ENCODE results near the gene ACAP2.
"Not testable (repeated sequence)": the region's sequence is repeated elsewhere in the genome, so short reads cannot be mapped to it uniquely, and the experiment has no call there.

ACAP2 gene

GRCh38 chr3:195394024-195394423 is 48.8 kb downstream of the ACAP2 start:
- DNase-seq (ENCODE audit: low read depth in 2 of 3, low spot score in 1 of 3): no peak

GRCh38 chr3:195388380-195388779 is 54.4 kb downstream of the ACAP2 start:
- no peak for DNase-seq (ENCODE audit: low read depth in 2 of 3, low spot score in 1 of 3)

DNA sequence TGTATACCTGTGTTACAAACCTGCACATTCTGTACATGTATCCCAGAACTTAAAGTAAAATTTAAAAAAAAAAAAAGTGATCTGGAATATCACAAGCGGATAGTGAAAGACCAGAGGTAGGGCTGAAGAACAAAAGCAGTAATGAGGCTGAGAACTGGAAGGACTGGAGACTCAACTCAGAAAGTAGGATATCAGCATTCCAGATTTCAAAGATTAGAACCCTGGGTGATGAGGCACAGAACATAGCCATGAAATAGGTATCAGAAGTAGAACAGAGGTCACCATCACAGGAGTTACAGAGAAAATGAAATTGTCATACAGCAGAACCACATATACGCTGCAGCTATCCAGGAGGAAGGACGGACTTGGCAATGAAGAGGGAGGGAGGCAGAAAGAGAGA is 56.1 kb downstream of the ACAP2 start:
- no peak for DNase-seq (ENCODE audit: low read depth in 2 of 3, low spot score in 1 of 3)

DNA sequence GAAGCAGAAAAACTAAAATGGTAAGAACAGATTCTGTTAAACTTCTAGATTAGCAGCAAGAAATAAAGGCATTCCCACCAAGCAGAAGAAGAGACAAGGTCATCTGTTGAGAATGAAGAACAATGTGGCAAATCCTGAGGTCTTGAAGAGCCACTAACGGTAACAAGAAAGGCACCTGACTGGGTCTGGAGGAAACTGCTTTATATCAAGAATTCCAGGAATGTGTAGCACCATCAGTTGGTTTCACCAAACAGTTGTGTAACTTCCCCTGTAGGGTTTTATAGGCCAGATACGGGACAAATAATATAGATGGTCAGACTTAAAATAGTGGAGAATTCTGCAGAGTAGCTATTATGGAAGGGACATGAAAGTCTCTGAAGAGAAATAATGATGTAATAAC is 57.3 kb downstream of the ACAP2 start:
- no peak for DNase-seq (ENCODE audit: low read depth in 2 of 3, low spot score in 1 of 3)

- DNase-seq (ENCODE audit: low read depth in 2 of 3, low spot score in 1 of 3): no peak
These were observed 57.9 kb downstream of the ACAP2 start for GRCh38 chr3:195384952-195385351.

GRCh38 chr3:195372220-195372619 is 70.6 kb downstream of the ACAP2 start:
- no peak for DNase-seq (ENCODE audit: low read depth in 2 of 3, low spot score in 1 of 3)

- no peak for DNase-seq (ENCODE audit: low read depth in 2 of 3, low spot score in 1 of 3)
These were observed 76.5 kb downstream of the ACAP2 start for GRCh38 chr3:195366200-195366925.

- no peak for DNase-seq (ENCODE audit: low read depth in 2 of 3, low spot score in 1 of 3)
These were observed 77.4 kb downstream of the ACAP2 start for GRCh38 chr3:195365371-195365770.

DNA sequence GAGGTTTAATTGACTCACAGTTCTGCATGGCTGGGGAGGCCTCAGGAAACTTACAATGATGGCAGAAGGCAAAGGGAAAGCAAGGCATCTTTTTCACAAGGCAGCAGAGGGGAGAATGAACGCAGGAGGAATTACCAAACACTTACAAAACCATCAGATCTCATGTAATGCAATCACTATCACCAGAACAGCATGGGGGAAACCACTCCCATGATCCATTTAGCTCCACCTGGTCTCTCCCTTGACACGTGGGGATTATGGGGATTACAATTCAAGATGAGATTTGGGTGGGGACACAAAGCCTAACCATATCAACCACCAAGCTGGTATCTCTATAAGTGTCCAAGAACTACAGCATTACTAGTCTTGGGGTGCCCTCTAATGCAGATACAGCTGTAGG is 85.0 kb downstream of the ACAP2 start:
- DNase-seq (ENCODE audit: low read depth in 2 of 3, low spot score in 1 of 3): not testable (repeated sequence)

- no peak for DNase-seq (ENCODE audit: low read depth in 2 of 3, low spot score in 1 of 3)
These were observed 86.4 kb downstream of the ACAP2 start for GRCh38 chr3:195356151-195357086.

DNA sequence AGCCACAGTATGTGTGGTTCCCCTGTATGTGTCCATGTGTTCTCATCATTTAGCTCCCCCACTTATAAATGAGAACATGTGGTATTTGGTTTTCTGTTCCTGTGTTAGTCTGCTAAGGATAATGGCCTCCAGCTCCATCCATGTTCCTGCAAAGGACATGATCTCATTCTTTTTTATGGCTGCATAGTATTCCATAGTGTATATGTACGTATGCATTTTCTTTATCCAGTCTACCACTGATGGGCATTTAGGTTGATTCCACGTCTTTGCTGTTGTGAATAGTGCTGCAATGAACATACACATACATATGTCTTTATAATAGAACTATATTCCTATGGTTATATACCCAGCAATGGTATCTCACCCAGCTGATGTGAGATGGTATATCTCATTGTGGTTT is 88.8 kb downstream of the ACAP2 start:
- not testable (repeated sequence) for DNase-seq (ENCODE audit: low read depth in 2 of 3, low spot score in 1 of 3)

- no peak for DNase-seq (ENCODE audit: low read depth in 2 of 3, low spot score in 1 of 3)
These were observed 89.8 kb downstream of the ACAP2 start for GRCh38 chr3:195352895-195353488.

DNA sequence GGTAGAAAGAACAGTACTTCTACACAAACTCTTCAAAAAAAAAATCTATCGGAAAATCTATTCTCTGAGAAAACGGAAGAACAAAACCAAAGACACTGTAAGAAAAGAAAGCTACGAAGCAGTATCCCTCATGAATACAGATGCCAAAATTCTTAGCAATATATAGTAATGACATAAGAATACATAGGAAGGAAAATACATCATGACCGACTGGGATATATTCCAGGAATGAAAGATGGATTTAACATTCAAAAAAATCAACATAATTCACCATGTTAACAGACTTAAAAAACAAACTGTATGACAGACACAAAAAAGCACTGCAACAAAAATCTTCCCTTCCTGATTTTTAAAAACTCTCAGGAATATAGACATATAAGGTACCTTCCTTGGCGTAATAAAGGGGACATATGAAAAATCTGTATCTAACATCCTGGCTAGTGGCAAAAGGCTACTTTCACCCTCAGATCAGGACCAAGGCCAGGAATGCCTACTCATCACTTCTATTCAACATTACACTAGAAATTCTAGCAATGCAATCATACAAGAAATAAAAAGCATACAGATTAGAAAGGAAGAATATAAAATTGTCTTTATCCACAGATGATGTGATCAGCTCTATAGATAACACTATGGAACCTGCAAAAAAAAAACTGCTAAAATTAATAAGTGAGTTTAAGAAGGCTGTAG is 94.2 kb downstream of the ACAP2 start:
- DNase-seq (ENCODE audit: low read depth in 2 of 3, low spot score in 1 of 3): no peak

- DNase-seq (ENCODE audit: low read depth in 2 of 3, low spot score in 1 of 3): no peak
These were observed 105.1 kb downstream of the ACAP2 start for GRCh38 chr3:195337747-195338146.

- DNase-seq (ENCODE audit: low read depth in 2 of 3, low spot score in 1 of 3): no peak
These were observed 107.9 kb downstream of the ACAP2 start for GRCh38 chr3:195334967-195335366.

DNA sequence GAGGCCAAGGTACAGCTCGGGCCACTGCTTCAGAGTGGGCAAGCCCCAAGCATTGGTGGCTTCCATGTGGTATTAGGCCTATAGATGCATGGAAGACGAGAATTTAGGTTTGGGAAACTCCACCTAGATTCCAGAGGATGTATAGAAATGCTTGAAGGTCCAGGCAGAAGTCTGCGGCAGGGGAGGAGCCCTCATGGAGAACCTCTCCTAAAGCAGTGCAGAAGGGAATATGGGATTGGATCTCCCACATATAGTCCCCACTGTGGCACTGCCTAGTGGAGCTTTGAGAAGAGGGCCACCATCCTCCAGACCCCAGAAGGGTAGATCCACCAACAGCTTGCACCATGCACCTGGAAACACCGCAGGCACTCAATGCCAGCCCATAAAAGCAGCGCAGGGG is 123.8 kb downstream of the ACAP2 start:
- no peak for DNase-seq (ENCODE audit: low read depth in 2 of 3, low spot score in 1 of 3)

GRCh38 chr3:195312714-195313113 is 130.1 kb downstream of the ACAP2 start:
- no peak for DNase-seq (ENCODE audit: low read depth in 2 of 3, low spot score in 1 of 3)

- DNase-seq (ENCODE audit: low read depth in 2 of 3, low spot score in 1 of 3): no peak
These were observed 135.1 kb downstream of the ACAP2 start for GRCh38 chr3:195307711-195308110.

- no peak for DNase-seq (ENCODE audit: low read depth in 2 of 3, low spot score in 1 of 3)
These were observed 136.5 kb downstream of the ACAP2 start for GRCh38 chr3:195306369-195306768.

DNA sequence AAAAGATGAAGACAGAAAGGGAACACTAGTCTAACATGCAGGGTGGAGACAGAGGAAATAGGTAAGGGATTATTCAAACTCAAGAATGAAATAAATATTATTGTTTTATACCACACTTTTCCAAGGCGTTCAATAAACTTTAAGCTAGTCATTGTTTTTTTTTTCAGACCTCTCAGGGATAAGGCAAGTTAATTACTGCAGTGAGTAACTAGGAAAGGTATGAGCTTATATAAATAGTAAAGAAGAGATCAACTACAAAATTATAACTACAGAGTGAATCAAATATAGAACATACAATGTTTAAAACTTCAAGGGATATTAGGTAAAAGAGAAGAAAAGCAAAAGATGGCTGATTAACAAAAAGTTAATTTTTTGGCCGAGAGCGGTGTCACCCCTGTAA is 140.4 kb downstream of the ACAP2 start:
- DNase-seq (ENCODE audit: low read depth in 2 of 3, low spot score in 1 of 3): no peak

- DNase-seq (ENCODE audit: low read depth in 2 of 3, low spot score in 1 of 3): no peak
These were observed 145.4 kb downstream of the ACAP2 start for GRCh38 chr3:195297446-195297845.
